Activated gamma-delta T cell treated with anti-CD3 and anti-CD28 coated beads, Interleukin-2, amount 50 U/mL, for 16 hours (primary cell): ENCODE results near the gene NDRG2.

Experiments
- DNase-seq: peaks from one replicate; pipeline ENCODE4 v3.0.0-alpha.2; 2020; ENCODE audit warnings: low read depth

Gene NDRG2

GRCh38 chr14:21033133-21033698, 8.4 kb upstream of the NDRG2 start:
- DNase-seq: no peak

GRCh38 chr14:21032326-21033132, 7.7 kb upstream of the NDRG2 start:
- DNase-seq: no peak

GRCh38 chr14:21030531-21030930, 5.7 kb upstream of the NDRG2 start:
- no peak for DNase-seq

GRCh38 chr14:21029917-21030316, 5.1 kb upstream of the NDRG2 start, which contains the start of gene TPPP2:
TSS of gene TPPP2 (plus strand) at chr14:21030217. CDS start at chr14:21030582, 365 bp downstream.
- DNase-seq: no peak

GRCh38 chr14:21026988-21027315, 2.1 kb upstream of the NDRG2 start:
- no peak for DNase-seq

- no peak for DNase-seq
Observed at GRCh38 chr14:21026274-21026987, 1.6 kb upstream of the NDRG2 start.

- no peak for DNase-seq
Observed at GRCh38 chr14:21025371-21026273, 761 bp upstream of the NDRG2 start.

GRCh38 chr14:21023817-21024584, 860 bp downstream of the NDRG2 start:
- no peak for DNase-seq

- DNase-seq: no peak
Observed at GRCh38 chr14:21023174-21023573, 1.7 kb downstream of the NDRG2 start.

GRCh38 chr14:21022686-21023085, 2.2 kb downstream of the NDRG2 start:
- no peak for DNase-seq

- DNase-seq: no peak
Observed at GRCh38 chr14:21020977-21021545, 3.8 kb downstream of the NDRG2 start.

GRCh38 chr14:21019366-21019765, 5.5 kb downstream of the NDRG2 start:
- no peak for DNase-seq

GRCh38 chr14:21018781-21019180, 6.1 kb downstream of the NDRG2 start:
- no peak for DNase-seq

- no peak for DNase-seq
Observed at GRCh38 chr14:21018286-21018685, 6.6 kb downstream of the NDRG2 start.

- no peak for DNase-seq
Observed at GRCh38 chr14:21017528-21018245, 7.2 kb downstream of the NDRG2 start.

- no peak for DNase-seq
Observed at GRCh38 chr14:21016413-21017190, 8.3 kb downstream of the NDRG2 start.

GRCh38 chr14:21015312-21015711, 9.5 kb downstream of the NDRG2 start:
- no peak for DNase-seq

- DNase-seq: peak; percentile 75
Observed at GRCh38 chr14:21014761-21015190, 10.1 kb downstream of the NDRG2 start.

- DNase-seq: no peak
Observed at GRCh38 chr14:21011136-21011535, 13.7 kb downstream of the NDRG2 start.
